ENCODE results near the gene SIRT2. TPM values are rescaled to one million over a fixed set of nuclear protein-coding genes. Genes with fewer than 3 reads are reported as not detected.

The SIRT2 gene
- total RNA-seq, 1 donor from 2014 or later, result 60.1 TPM

GRCh38 chr19:38844093-38844686 lies 55.2 kb downstream of the SIRT2 start:
- Histone ChIP-seq H3K27me3 (ENCODE audit: low read depth) (no peaks in the 10 kb centered on the region), H3K36me3 (peaks cover 94% of the 10 kb centered on the region), H3K9me3 (no peaks in the 10 kb centered on the region), H3K4me3 (no peak overlapping the region), H3K4me1 (peaks cover 53% of the 10 kb centered on the region), H3K27ac (no peak overlapping the region)
- no peak for ATAC-seq
- intact Hi-C loops (cut with DNase I), result no loop called here
- no peak for DNase-seq
- TF ChIP-seq, protein P1, sequence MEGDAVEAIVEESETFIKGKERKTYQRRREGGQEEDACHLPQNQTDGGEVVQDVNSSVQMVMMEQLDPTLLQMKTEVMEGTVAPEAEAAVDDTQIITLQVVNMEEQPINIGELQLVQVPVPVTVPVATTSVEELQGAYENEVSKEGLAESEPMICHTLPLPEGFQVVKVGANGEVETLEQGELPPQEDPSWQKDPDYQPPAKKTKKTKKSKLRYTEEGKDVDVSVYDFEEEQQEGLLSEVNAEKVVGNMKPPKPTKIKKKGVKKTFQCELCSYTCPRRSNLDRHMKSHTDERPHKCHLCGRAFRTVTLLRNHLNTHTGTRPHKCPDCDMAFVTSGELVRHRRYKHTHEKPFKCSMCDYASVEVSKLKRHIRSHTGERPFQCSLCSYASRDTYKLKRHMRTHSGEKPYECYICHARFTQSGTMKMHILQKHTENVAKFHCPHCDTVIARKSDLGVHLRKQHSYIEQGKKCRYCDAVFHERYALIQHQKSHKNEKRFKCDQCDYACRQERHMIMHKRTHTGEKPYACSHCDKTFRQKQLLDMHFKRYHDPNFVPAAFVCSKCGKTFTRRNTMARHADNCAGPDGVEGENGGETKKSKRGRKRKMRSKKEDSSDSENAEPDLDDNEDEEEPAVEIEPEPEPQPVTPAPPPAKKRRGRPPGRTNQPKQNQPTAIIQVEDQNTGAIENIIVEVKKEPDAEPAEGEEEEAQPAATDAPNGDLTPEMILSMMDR (IDR thresholded peaks at IDR 0.05), result no peak

- no peaks in the 10 kb centered on the region for H3K9me3 ChIP-seq
- ATAC-seq, result no peak
- TF ChIP-seq, protein P1 (IDR thresholded peaks at IDR 0.05), result no peak
- DNase-seq, result no peak
- no peak overlapping the region for H3K27ac ChIP-seq
- peaks cover 46% of the 10 kb centered on the region for H3K4me1 ChIP-seq
- no peaks in the 10 kb centered on the region for H3K27me3 ChIP-seq (ENCODE audit: low read depth)
- intact Hi-C loops (cut with DNase I), result no loop called here
- H3K4me3 ChIP-seq, result no peak overlapping the region
- H3K36me3 ChIP-seq, result peaks cover 100% of the 10 kb centered on the region
Observed at GRCh38 chr19:38843175-38843758, 56.2 kb downstream of the SIRT2 start.

GRCh38 chr19:38842439-38843174 lies 56.8 kb downstream of the SIRT2 start:
- ATAC-seq (peak; percentile 17 to 32), DNase-seq (no peak)
- no peak overlapping the region for H3K4me3 ChIP-seq
- peaks cover 46% of the 10 kb centered on the region for H3K4me1 ChIP-seq
- no peaks in the 10 kb centered on the region for H3K27me3 ChIP-seq (ENCODE audit: low read depth)
- no peak overlapping the region for H3K27ac ChIP-seq
- intact Hi-C loops (cut with DNase I), result no loop called here
- TF ChIP-seq, protein P1 (IDR thresholded peaks at IDR 0.05), result no peak
- no peaks in the 10 kb centered on the region for H3K9me3 ChIP-seq
- H3K36me3 ChIP-seq, result peaks cover 100% of the 10 kb centered on the region

- Histone ChIP-seq H3K4me1 (peaks cover 46% of the 10 kb centered on the region), H3K27ac (no peak overlapping the region), H3K9me3 (no peaks in the 10 kb centered on the region), H3K27me3 (ENCODE audit: low read depth) (no peaks in the 10 kb centered on the region), H3K36me3 (peaks cover 100% of the 10 kb centered on the region), H3K4me3 (no peak overlapping the region)
- intact Hi-C loops (cut with DNase I), result no loop called here
- TF ChIP-seq, protein P1 (IDR thresholded peaks at IDR 0.05), result no peak
- no peak for DNase-seq
- no peak for ATAC-seq
Observed at GRCh38 chr19:38841787-38842438, 57.5 kb downstream of the SIRT2 start.

DNA sequence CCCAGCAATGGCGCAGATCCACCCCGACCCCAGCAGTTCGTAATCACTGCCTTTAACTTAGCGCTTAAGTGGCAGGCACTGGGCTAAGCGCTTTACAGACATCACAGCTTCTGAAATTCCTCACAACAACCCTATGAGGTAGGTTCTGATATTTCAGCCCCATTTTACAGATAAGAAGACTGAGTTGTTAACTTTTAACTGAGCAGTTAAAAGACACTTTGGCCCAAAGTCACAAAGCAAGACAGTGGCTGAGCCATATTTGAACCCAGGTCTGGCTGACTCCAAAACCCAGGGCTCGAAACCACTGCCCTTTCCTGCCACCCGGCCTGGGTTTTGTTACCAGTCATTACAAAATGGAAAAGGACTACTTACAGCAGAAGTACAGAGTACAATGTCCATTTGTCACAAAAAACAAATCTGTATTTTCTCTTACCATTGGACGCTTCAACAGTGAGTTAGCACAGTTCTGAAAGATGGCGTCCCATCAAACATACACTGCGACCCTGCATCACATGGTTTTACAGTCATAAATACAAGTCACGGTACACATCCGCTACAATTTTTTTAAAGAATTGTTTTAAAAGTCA lies 58.1 kb downstream of the SIRT2 start:
- no peak overlapping the region for H3K27ac ChIP-seq
- H3K4me1 ChIP-seq, result peaks cover 46% of the 10 kb centered on the region
- TF ChIP-seq, protein P1 (IDR thresholded peaks at IDR 0.05), result no peak
- no peak for ATAC-seq
- H3K4me3 ChIP-seq, result no peak overlapping the region
- H3K9me3 ChIP-seq, result no peaks in the 10 kb centered on the region
- intact Hi-C loops (cut with DNase I), result no loop called here
- DNase-seq, result no peak
- H3K36me3 ChIP-seq, result peaks cover 100% of the 10 kb centered on the region
- H3K27me3 ChIP-seq (ENCODE audit: low read depth), result no peaks in the 10 kb centered on the region
